Measurements from ENCODE around the gene OR5H14. TPM values are rescaled to one million over a fixed set of nuclear protein-coding genes. Genes with fewer than 3 reads are reported as not detected.

Gene OR5H14
- total RNA-seq = not detected

DNA sequence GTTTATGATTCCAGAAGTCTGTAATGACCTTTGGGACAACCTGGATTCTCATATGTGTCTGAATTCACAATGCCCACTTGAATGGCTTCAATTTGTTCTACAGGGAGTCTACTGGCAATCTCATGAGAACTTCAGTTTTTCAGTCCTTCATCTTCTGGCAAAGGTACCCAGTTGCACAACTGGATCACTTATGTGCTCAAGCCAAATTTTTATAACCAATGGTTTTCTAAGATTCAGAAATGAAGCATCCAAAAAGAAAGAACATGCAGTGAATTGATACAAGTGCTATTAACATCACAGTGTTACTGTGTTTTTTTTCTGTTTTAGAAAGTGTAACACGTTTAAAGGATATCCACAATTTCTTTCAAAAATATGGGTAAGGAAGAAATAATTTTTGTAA, at the start of gene OR5H14:
Gene OR5H14, plus strand, starts transcription at position 301 of the 400 bp plus-strand sequence. CDS start 1,907 bp downstream, outside the sequence.
- DNase-seq (ENCODE audit: low spot score) (no peak), ATAC-seq (ENCODE audit: insufficient number of reproducible peaks, low FRiP score, low read depth) (no peak)
- Histone ChIP-seq H3K27ac (no peak within 1 kb of the TSS), H3K27me3 (replicated peaks; ENCODE audit: insufficient read depth) (no peaks in the 10 kb centered on the region), H3K36me3 (no peaks in the 10 kb centered on the region), H3K9me3 (no peaks in the 10 kb centered on the region), H3K4me1 (ENCODE audit: control insufficient read depth in 1 of 2, low read depth in 2 of 2) (no peaks in the 10 kb centered on the region), H3K4me3 (no peak within 1 kb of the TSS)
- TF ChIP-seq CTCF (IDR thresholded peaks at IDR 0.05) = no peak

- TF ChIP-seq CTCF (IDR thresholded peaks at IDR 0.05) = no peak
- no peak for ATAC-seq (ENCODE audit: insufficient number of reproducible peaks, low FRiP score, low read depth)
- Histone ChIP-seq H3K27me3 (replicated peaks; ENCODE audit: insufficient read depth) (no peaks in the 10 kb centered on the region), H3K36me3 (no peaks in the 10 kb centered on the region), H3K9me3 (no peaks in the 10 kb centered on the region), H3K4me3 (no peak overlapping the region), H3K27ac (no peak overlapping the region), H3K4me1 (ENCODE audit: control insufficient read depth in 1 of 2, low read depth in 2 of 2) (no peaks in the 10 kb centered on the region)
- no peak for DNase-seq (ENCODE audit: low spot score)
These were observed 47.4 kb upstream of the OR5H14 start for GRCh38 chr3:98099848-98100247.

DNA sequence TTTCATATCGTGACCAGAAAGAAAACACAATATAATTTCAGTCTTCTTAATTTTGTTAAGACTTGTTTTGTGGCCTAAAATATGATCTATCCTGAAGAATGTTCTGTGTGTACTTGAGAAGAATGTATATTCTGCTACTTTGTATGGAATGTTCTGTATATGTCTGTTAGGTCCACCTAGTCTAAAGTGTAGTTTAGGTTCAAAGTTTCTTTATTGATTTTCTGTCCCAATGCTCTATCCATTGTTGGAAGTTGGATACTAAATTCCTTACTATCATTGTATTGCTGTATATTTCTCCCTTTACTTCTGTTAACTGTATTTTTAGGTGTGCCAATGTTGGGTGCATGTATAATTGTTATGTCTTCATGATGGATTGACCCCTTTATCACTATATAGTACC, 39.1 kb upstream of the OR5H14 start:
- Histone ChIP-seq H3K27ac (no peak overlapping the region), H3K4me3 (no peak overlapping the region), H3K4me1 (ENCODE audit: control insufficient read depth in 1 of 2, low read depth in 2 of 2) (no peaks in the 10 kb centered on the region), H3K9me3 (no peaks in the 10 kb centered on the region), H3K36me3 (no peaks in the 10 kb centered on the region), H3K27me3 (replicated peaks; ENCODE audit: insufficient read depth) (no peaks in the 10 kb centered on the region)
- TF ChIP-seq CTCF (IDR thresholded peaks at IDR 0.05) = no peak
- DNase-seq (ENCODE audit: low spot score) (no peak), ATAC-seq (ENCODE audit: insufficient number of reproducible peaks, low FRiP score, low read depth) (no peak)

- no peak for TF ChIP-seq CTCF (IDR thresholded peaks at IDR 0.05)
- no peak overlapping the region for H3K27ac ChIP-seq
- H3K27me3 ChIP-seq (replicated peaks; ENCODE audit: insufficient read depth) = no peaks in the 10 kb centered on the region
- H3K4me1 ChIP-seq (ENCODE audit: control insufficient read depth in 1 of 2, low read depth in 2 of 2) = no peaks in the 10 kb centered on the region
- ATAC-seq (ENCODE audit: insufficient number of reproducible peaks, low FRiP score, low read depth) = no peak
- no peaks in the 10 kb centered on the region for H3K9me3 ChIP-seq
- no peaks in the 10 kb centered on the region for H3K36me3 ChIP-seq
- no peak overlapping the region for H3K4me3 ChIP-seq
- no peak for DNase-seq (ENCODE audit: low spot score)
These were observed 37.3 kb upstream of the OR5H14 start for GRCh38 chr3:98109807-98110549.

GRCh38 chr3:98110550-98110908, 36.8 kb upstream of the OR5H14 start:
- H3K27me3 ChIP-seq (replicated peaks; ENCODE audit: insufficient read depth) = no peaks in the 10 kb centered on the region
- no peak for TF ChIP-seq CTCF (IDR thresholded peaks at IDR 0.05)
- no peaks in the 10 kb centered on the region for H3K9me3 ChIP-seq
- no peak for DNase-seq (ENCODE audit: low spot score)
- ATAC-seq (ENCODE audit: insufficient number of reproducible peaks, low FRiP score, low read depth) = no peak
- H3K27ac ChIP-seq = no peak overlapping the region
- H3K4me1 ChIP-seq (ENCODE audit: control insufficient read depth in 1 of 2, low read depth in 2 of 2) = no peaks in the 10 kb centered on the region
- no peak overlapping the region for H3K4me3 ChIP-seq
- H3K36me3 ChIP-seq = no peaks in the 10 kb centered on the region
